Measurements from ENCODE around the gene RET.
A peak's percentile ranks its signal among the peaks of the same experiment; 100 is the strongest.

RET gene

DNA sequence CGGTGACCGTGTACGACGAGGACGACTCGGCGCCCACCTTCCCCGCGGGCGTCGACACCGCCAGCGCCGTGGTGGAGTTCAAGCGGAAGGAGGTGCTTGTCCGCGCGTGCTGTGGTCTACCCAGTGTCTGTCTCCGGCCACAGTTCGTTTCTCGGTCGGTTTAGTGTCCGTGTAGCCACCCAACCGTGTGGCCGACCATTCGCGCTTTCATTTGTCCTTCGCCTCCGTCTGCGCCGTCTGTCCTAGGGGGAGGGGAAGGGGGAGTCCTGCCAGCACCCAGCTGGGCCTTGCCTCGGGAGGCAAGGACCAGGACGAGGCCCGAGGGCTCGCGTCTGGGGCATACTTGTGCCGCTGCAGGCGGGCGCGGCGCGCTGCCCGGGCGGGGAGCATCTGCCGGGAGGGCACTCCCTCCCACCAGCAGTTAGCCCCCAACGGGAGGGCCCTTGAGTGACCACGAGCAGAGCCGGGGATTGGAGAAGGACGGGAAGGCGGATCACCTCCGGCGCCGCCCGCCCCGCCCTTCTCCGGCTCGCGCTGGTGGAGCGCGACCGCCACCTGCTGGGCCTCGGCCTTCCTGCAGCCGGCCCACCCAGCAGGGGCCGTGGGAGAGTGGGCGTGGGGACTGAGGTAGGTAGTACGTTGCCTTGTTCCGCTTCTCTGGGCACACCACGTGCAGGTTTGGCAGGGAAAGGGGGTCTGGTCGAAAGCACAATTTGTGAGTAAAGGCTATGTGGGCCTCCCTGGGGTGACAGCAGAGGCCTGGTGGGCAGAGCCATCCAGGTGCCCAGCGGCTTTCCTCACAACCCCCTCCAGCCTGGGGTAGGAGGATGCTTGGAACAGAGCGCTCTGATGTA lies 28.5 kb downstream of the RET start:
- peak; percentile 91 for DNase-seq (ENCODE audit: low read depth)
- TF ChIP-seq, protein P1, sequence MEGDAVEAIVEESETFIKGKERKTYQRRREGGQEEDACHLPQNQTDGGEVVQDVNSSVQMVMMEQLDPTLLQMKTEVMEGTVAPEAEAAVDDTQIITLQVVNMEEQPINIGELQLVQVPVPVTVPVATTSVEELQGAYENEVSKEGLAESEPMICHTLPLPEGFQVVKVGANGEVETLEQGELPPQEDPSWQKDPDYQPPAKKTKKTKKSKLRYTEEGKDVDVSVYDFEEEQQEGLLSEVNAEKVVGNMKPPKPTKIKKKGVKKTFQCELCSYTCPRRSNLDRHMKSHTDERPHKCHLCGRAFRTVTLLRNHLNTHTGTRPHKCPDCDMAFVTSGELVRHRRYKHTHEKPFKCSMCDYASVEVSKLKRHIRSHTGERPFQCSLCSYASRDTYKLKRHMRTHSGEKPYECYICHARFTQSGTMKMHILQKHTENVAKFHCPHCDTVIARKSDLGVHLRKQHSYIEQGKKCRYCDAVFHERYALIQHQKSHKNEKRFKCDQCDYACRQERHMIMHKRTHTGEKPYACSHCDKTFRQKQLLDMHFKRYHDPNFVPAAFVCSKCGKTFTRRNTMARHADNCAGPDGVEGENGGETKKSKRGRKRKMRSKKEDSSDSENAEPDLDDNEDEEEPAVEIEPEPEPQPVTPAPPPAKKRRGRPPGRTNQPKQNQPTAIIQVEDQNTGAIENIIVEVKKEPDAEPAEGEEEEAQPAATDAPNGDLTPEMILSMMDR (IDR thresholded peaks at IDR 0.05; ENCODE audit: low read depth, low read length), result peak; percentile 64
- TF ChIP-seq, protein P2, sequence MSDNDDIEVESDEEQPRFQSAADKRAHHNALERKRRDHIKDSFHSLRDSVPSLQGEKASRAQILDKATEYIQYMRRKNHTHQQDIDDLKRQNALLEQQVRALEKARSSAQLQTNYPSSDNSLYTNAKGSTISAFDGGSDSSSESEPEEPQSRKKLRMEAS (IDR thresholded peaks at IDR 0.05; ENCODE audit: low read depth, low read length), result peak; percentile 67
- TF ChIP-seq POLR2A (IDR thresholded peaks at IDR 0.05; ENCODE audit: extremely low read depth, insufficient read length) (peak; percentile 7), MYC (IDR thresholded peaks at IDR 0.05; ENCODE audit: low read depth, low read length) (no peak; the same call in 1 of the 2 replicates)
- peak overlapping the region; percentile 54 for H3K4me3 ChIP-seq (ENCODE audit: low read depth, low read length)

DNA sequence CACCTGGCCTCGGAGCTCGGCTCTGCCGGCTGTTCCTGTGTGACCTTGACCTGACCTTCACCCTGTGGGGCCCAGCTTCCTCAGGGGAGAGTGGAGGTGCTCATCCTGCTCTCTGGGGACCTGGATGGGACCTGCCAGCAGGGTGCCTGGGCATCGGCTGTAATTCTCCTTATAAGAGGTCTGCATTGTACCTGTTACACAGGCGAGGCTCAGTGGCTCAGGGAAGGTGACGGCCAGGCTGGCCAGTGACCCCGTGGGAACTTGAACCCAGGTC lies 29.0 kb downstream of the RET start:
- TF ChIP-seq MYC (IDR thresholded peaks at IDR 0.05; ENCODE audit: low read depth, low read length), result no peak
- TF ChIP-seq, protein P1 (IDR thresholded peaks at IDR 0.05; ENCODE audit: low read depth, low read length), result no peak
- TF ChIP-seq, protein P2 (IDR thresholded peaks at IDR 0.05; ENCODE audit: low read depth, low read length), result no peak
- TF ChIP-seq POLR2A (IDR thresholded peaks at IDR 0.05; ENCODE audit: extremely low read depth, insufficient read length), result no peak
- no peak for DNase-seq (ENCODE audit: low read depth)
- H3K4me3 ChIP-seq (ENCODE audit: low read depth, low read length), result no peak overlapping the region

DNA sequence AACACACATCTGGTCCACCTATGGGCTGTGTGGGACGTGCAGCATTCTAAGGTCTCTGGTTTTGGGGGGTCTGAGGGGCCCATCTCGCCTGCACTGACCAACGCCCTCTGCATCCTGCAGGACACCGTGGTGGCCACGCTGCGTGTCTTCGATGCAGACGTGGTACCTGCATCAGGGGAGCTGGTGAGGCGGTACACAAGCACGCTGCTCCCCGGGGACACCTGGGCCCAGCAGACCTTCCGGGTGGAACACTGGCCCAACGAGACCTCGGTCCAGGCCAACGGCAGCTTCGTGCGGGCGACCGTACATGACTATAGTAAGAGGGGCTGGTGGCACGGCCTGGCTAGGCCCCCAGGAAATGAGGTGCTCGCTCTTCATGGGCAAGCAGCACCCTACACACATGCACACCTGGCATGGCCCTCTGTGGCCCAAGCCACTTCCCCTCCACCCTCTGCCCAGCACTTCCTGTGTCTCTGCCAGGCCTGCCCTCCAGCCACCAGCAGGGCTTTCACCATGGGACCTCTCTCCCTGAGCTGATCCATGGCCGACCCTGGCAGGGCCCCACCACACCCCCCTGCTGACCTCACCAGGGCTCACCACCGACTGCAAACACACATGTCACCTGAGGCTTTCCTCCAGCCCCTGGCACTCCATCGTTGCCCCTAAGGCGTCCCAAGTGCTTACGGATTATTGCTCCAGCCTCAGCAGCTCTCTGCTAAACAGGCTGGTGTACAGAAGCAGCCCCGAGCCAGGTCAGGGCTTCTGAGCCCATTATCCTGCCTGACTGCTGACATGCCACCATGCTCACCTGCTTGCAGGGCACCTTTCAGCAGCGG lies 29.6 kb downstream of the RET start:
- TF ChIP-seq, protein P2 (IDR thresholded peaks at IDR 0.05; ENCODE audit: low read depth, low read length), result no peak
- TF ChIP-seq POLR2A (IDR thresholded peaks at IDR 0.05; ENCODE audit: extremely low read depth, insufficient read length), result no peak
- TF ChIP-seq, protein P1 (IDR thresholded peaks at IDR 0.05; ENCODE audit: low read depth, low read length), result no peak
- TF ChIP-seq MYC (IDR thresholded peaks at IDR 0.05; ENCODE audit: low read depth, low read length), result no peak
- DNase-seq (ENCODE audit: low read depth), result no peak
- H3K4me3 ChIP-seq (ENCODE audit: low read depth, low read length), result no peak overlapping the region

DNA sequence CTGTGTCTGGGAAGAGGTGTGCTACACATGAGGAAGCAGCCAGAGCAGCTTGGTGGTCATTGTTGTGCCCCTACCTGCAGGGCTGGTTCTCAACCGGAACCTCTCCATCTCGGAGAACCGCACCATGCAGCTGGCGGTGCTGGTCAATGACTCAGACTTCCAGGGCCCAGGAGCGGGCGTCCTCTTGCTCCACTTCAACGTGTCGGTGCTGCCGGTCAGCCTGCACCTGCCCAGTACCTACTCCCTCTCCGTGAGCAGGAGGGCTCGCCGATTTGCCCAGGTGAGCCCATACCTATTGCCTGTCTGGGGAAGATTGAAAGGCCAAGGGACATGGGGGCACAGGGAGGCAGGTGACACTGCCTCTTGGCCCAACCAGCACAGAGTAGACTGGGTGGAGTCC lies 32.1 kb downstream of the RET start:
- no peak overlapping the region for H3K4me3 ChIP-seq (ENCODE audit: low read depth, low read length)
- no peak for DNase-seq (ENCODE audit: low read depth)
- TF ChIP-seq, protein P2 (IDR thresholded peaks at IDR 0.05; ENCODE audit: low read depth, low read length), result no peak
- TF ChIP-seq POLR2A (IDR thresholded peaks at IDR 0.05; ENCODE audit: extremely low read depth, insufficient read length) (no peak), MYC (IDR thresholded peaks at IDR 0.05; ENCODE audit: low read depth, low read length) (no peak)
- TF ChIP-seq, protein P1 (IDR thresholded peaks at IDR 0.05; ENCODE audit: low read depth, low read length), result no peak

DNA sequence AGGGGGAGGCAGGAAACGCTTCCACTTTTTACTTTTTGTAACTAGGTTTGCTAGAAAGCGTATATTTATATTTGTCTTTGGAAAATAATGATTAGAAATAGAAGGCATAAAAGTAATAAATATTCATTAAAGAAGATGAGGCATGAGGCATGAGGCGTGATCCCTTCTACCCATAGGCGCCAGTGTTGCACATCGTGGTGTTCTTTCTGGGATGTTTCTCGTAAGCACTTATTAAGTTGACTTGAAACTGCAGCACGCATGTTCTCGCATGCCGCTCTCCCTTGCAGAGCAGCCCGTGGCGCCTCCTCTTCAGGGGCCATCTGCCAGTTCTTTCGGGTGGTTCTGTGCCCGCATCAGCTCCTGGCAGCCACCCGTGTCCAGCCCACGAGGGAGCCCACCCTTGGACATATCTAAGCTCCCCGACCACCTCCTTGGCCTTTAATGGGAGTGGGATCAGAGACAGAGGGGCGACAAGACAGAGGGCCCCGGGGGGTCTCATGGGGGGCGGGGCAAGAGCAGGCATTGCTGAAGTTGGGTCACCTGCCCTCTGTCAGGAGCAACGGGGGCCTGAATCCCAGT lies 32.9 kb downstream of the RET start:
- TF ChIP-seq MYC (IDR thresholded peaks at IDR 0.05; ENCODE audit: low read depth, low read length), result no peak
- TF ChIP-seq, protein P1 (IDR thresholded peaks at IDR 0.05; ENCODE audit: low read depth, low read length), result no peak
- TF ChIP-seq, protein P2 (IDR thresholded peaks at IDR 0.05; ENCODE audit: low read depth, low read length), result no peak
- no peak for TF ChIP-seq POLR2A (IDR thresholded peaks at IDR 0.05; ENCODE audit: extremely low read depth, insufficient read length)
- no peak for DNase-seq (ENCODE audit: low read depth)
- no peak overlapping the region for H3K4me3 ChIP-seq (ENCODE audit: low read depth, low read length)

All from NB4 (cell line).